GM23248 (cell line): ENCODE measurements around the gene HSD17B12.

Source experiments
- EZH2 ChIP-seq: fragments of 200-600 bp; sonication (generic); IDR thresholded peaks from 2 replicates; pipeline ENCODE4 v1.6.1; 2018; ENCODE audit warnings: antibody characterized with exemption, mild to moderate bottlenecking; ENCODE audit not compliant: insufficient read depth, poor library complexity, severe bottlenecking
- EZH2phosphoT487 ChIP-seq: fragments of 200-600 bp; sonication (generic); IDR thresholded peaks from 2 replicates; pipeline ENCODE4 v1.6.1; 2018; ENCODE audit warnings: antibody characterized with exemption, moderate library complexity, mild to moderate bottlenecking, low read depth; ENCODE audit not compliant: insufficient read depth

- TF ChIP-seq EZH2 (no peak), EZH2phosphoT487 (no peak)
Observed at GRCh38 chr11:43736502-43737200, 56.1 kb downstream of the HSD17B12 start.
